SH-SY5Y (cell line): ENCODE measurements around the gene EHMT1.

Source experiments
- GATA2 ChIP-seq: IDR thresholded peaks from 2 replicates; pipeline ENCODE4 v1.6.1; 2011; ENCODE audit warnings: mild to moderate bottlenecking, low read depth, low read length
- GATA3 ChIP-seq: IDR thresholded peaks from 2 replicates; pipeline ENCODE4 v1.6.1; 2011; ENCODE audit warnings: low read depth, mild to moderate bottlenecking, low read length, moderate library complexity

DNA sequence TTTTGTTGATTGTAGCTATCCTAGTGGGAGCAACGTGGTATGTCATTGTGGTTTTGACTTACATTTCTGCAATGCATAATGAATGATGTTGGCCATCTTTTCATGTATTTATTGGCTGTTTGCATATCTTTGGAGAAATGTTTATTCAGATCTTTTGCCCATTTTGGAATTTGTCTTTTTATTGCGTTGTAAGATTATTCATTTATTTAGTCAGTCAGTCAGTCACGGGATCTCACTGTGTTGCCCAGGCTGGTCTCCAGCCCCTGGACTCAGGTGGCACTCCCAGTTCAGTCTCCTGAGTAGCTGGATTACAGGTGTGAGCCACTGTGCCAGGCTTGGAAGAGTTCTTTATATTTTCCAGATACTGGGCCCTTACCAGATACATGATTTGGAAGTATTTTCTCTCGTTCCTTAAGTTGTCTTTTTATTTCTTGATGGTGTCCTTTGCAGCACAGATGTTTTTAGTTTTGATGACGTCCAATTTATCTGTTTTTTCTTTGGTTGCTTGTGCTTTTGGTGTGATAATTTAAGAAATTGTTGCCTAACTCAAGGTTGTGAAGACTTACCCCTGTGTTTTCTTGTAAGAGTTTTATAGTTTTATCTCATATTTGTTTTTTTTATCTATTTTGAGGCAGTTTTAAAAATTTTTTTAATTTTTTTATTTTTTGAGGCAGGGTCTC is 67.1 kb downstream of the EHMT1 start:
- TF ChIP-seq GATA2 (no peak), GATA3 (no peak)
